HG03457 (cell line): ENCODE data around the gene FAM120B.

Experiments used
- ATAC-seq: cut with Tn5 transposase; IDR thresholded peaks from one replicate; pipeline ENCODE4 v1.9.1; 2021; ENCODE audit warnings: moderate number of reproducible peaks; ENCODE audit not compliant: unreplicated experiment

Gene FAM120B

DNA sequence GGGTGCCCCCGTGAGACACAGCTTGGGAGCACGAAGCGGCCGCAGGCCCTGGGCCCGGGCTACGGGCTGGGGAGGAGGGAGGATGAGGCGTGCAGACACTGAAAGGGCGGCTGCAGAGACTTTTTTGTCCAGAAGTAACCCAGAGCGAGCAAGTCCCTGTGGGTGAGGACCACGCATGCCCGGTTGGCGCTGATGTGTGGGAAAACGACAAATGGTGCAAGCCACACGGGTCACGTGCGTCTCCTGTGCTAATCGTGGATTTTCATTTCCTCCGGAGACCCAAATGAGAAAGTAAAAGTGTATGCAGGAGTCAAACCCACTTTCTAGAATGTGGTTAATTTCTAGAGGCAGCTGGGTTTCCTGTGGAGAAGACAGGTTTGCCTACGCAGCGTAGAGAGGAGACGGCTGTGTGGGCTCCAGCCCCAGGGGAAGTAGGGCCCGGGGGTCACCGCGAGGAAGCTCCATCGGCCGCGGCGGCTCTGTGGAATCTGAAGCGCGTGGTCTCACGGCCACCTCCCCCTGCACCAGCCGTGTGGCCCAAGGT lies 34.7 kb upstream of the FAM120B start:
- ATAC-seq = peak; percentile 94

GRCh38 chr6:170272341-170273065 lies 34.1 kb upstream of the FAM120B start:
- no peak for ATAC-seq

DNA sequence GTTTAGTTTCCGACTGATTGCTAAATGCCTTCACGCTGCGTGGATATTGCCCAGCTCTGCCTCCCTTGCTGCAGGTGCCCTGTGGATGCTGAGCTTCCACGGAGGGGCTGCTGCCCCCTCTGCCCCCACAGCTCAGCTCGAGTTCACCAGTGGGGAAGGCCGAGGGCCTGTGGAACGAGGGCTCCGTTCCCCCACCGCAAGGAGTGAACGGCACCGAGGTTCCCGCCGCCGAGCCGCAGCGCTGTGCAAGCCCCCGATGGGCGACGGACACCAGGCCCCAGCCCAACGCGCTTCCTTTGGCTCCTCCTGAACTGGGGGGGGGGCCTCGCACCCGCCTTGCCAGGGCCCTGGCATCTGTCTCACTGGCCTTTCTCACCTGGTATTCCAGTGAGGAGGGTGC lies 33.4 kb upstream of the FAM120B start:
- no peak for ATAC-seq

- no peak for ATAC-seq
Measured at GRCh38 chr6:170273681-170274080, 32.9 kb upstream of the FAM120B start.

DNA sequence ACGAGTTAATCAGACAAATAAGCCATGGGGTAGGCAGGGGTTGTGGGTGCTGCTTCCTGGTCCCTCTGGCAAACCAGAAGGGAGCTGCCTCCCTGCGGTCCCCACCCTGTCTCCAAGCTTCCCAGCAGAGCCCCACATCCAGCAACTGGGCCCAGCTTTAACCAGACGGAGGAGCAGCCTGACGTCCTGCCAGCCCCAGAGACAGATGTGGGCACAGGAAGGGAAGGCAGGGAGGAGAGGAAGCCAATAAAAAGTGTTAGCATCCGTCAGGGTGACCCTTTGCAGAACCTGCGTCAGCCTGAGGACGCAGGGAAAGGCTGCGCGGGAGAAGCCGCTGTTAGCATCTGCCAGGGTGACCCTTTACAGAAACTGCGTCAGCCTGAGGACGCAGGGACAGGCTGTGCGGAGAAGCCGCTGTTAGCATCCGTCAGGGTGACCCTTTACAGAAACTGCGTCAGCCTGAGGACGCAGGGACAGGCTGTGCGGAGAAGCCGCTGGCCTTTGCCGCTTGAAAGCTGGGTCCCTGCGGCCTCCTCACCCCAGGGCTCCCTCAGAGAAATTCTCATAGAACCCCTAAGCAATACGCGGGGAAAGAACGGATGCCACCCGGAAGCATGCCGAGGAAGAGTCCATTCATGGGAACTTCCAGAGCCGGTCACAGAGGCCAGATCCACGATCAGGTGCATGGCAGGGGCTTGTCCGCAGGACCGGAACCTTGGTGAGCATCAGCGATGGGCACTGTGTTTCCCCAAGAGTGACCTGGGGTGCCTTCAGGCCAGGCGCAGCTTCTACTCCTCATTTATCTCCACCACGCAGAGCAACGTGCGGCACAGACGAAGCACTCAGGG lies 31.6 kb upstream of the FAM120B start:
- ATAC-seq = no peak

DNA sequence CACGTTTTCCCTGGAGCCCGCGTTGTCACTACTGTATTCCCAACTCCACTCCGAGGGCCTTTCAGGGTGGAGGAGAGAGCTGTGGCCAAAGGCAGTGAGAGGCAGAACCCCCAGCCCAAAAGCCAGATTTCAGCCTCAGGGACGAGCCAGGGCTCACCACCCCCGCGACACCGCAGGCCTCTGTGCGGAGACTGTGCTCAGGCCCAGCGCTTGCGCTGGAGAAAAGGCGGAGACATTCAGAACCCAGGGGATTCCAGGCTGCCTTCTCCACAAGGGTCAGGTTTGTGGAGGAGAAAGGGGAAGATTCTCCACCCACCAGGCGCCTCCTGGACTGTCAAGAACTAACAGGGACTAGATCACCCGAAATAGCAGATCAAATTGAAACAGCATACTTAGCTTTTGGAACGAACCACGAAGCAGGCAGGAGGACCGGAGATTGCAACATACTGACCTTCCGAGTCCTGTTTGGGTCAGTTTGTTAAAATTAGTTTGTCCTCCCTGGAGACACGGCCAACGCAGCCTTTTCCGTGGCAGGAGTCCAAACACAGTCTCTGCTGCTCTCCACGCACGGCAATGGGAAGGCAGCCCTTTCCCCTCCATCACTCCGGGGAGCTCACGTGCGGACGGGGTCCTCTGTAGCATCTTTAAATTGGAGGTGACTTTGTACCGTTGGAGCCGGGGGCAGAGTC lies 30.0 kb upstream of the FAM120B start:
- no peak for ATAC-seq

- no peak for ATAC-seq
Measured at GRCh38 chr6:170277893-170278742, 28.4 kb upstream of the FAM120B start.

DNA sequence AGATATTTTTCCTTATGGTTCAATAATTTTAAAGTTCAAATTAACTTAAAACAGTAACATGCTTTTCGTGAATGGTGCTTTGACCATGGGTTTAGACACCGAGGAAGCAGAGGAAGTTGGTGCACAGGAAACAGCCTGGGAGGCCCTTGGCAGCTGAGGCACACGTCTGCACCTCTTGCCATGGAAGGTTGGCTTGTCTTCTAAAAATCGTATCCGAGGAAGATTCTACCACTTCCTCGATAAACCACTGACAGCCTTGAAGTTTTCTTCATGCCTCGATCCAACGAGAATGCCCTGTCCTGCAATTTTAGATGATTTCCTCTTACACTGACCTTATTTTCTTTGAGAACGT lies 27.8 kb upstream of the FAM120B start:
- ATAC-seq = no peak

- no peak for ATAC-seq
Measured at GRCh38 chr6:170279426-170279825, 27.1 kb upstream of the FAM120B start.

GRCh38 chr6:170279977-170280688 lies 26.4 kb upstream of the FAM120B start:
- no peak for ATAC-seq

- ATAC-seq = no peak
Measured at GRCh38 chr6:170280689-170281045, 25.9 kb upstream of the FAM120B start.

DNA sequence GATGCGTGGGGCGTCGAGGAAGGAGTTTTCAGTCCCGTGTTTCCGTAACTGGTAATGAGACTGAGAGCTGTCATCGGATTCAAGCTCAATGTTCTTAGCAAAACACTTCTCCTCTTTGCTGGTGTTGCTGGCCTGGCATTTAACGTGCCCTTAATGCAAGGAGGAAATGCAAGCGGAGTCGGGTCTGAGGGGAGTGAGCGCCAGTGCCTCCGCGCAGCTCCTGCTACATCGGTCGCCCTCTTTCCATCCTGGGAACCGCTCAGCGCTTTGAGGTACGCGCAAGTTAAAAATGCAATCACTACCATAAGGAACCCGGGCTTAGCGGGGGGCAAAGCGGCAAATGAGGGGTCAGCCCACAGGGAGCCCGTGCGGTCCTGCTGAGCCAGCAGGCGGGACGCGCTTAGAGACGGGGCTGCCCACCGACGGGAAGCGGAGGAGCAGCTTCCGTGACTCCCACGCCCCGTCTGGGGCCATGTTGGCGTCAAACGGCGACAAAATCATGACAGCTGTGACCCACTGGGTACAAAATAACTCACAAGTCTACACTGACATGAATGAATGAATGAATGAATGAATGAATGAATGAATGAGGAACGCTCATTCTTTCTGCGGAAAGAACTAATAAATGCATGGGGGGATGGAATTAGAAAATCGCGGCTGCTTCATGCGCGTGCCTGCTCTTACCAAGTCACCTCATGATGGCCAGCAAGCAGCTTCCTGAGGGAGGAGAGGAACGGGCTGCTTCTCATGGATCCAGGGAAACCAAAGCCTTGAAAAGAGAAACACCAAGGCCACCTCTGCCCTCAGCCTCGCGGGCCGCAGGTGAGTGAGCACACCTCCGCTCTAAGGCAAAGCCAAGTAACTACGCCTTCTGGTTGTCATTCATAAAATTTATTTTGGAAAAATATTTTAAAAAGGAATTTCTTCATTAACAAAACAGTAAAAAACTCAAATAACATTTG lies 24.9 kb upstream of the FAM120B start:
- no peak for ATAC-seq

- ATAC-seq = no peak
Measured at GRCh38 chr6:170282512-170283158, 23.9 kb upstream of the FAM120B start.

- no peak for ATAC-seq
Measured at GRCh38 chr6:170283212-170284081, 23.1 kb upstream of the FAM120B start.

DNA sequence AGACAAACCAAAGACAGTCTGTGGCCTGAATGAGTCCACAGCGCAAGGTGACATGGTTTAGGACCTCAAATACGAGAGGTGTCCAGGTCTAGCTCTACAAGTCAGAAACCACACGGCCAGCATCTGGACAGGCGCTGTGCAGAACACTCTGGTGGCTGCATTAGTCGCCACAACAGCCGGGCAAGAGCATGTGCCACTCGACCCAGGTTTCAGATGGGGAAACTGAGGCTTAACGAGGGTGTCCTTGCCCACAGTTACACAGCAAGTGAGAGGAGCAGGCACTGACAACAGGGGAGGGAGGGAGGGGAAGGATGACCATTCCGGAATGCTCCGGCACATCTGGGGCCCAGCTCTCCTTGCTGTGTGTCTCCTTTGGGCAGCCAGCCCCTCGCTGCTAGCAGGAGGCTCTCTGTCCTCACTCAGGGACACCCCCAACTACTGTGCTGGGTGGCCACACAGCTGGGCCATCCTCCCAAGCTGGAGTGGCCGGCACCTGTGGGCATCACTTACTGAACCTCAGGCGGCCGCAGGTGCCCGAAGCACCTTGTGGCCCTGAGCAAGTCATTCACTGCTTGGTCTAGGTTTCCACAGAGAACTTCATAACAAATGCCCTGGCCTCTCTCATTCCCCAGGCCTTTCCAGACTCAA lies 22.3 kb upstream of the FAM120B start:
- no peak for ATAC-seq

DNA sequence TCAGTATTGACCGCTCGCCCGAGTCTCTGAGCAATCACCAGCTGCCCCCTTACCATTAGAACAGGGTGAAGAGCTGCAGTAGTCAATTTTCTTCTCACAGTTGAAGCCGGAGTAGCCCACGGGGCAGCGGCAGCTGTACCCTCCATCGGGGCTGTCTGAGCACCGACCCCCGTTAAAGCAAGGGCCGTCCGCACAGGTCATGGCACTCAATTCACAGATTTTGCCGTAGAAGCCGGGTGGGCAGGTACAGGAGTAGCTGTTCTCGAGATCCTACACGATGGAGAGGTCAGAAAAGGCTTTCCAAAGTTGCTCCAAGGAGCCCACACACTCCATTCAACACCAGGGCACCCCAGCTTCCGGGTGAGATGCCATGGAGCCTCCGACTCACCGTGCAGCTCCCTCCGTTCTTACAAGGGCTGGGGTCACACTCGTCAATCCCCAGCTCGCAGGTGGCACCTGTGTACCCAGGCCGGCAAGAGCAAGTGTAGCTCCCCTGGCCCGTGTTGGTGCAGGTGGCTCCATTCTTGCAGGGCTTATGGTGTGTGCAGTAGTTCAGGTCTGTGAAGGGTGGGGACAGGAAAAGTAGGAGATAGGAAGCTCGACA lies 21.6 kb upstream of the FAM120B start:
- no peak for ATAC-seq

DNA sequence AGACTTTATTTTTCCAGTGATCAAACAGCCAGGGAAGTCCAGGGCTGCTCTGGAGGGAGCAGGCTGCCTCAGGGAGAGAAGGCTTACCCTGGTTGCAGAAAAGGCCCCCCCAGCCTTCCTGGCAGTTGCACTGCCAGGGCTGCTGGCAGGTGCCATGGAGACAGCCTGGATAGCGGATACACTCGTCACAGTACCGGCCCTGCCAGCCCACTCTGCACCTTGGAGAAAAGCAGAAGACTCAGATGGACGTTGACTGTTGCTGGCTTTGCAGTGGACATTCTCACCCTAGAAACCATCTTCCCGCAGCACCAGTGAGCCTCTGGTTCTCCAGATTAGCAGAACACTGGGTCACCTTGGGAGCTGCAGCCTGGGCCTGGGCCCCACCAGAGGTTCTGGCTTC lies 21.1 kb upstream of the FAM120B start:
- ATAC-seq = no peak
